HL-60 (cell line): Measurements from ENCODE around the gene MIPOL1.
"Not testable (repeated sequence)": the region's sequence is repeated elsewhere in the genome, so short reads cannot be mapped to it uniquely, and the experiment has no call there.

Source experiments
- DNase-seq, 2 experiments: peaks; one replicate each; pipeline ENCODE4 v3.0.0-alpha.2; 2010 to 2020; ENCODE audit warnings: low read depth in 1 of 2, low spot score in 1 of 2
- H3K27ac ChIP-seq: fragments of 250-450 bp; sonication (Bioruptor Pico); replicated peaks from 2 replicates; pipeline ENCODE4 v1.5.1; 2020; ENCODE audit warnings: mild to moderate bottlenecking, moderate library complexity
- H3K27me3 ChIP-seq: fragments of 250-450 bp; sonication (Bioruptor Pico); 2 replicates; pipeline ENCODE4 v1.5.1; 2021; ENCODE audit warnings: mild to moderate bottlenecking, moderate library complexity; ENCODE audit not compliant: insufficient read depth, poor library complexity, severe bottlenecking
- H3K4me3 ChIP-seq: replicated peaks from 2 replicates; pipeline ENCODE4 v1.5.1; 2011; ENCODE audit warnings: mild to moderate bottlenecking, control low read depth, low read length; ENCODE audit not compliant: insufficient read depth
- CTCF ChIP-seq: IDR thresholded peaks from one replicate; pipeline ENCODE4 v1.5.1; 2011; ENCODE audit warnings: low read length, control low read depth, inconsistent platforms; ENCODE audit not compliant: insufficient read depth
- GABPA ChIP-seq: IDR thresholded peaks from 2 replicates; pipeline ENCODE4 v1.6.1; 2012; ENCODE audit warnings: low read depth
- POLR2AphosphoS5 ChIP-seq: IDR thresholded peaks from 2 replicates; pipeline ENCODE4 v1.6.1; 2012; ENCODE audit warnings: low read depth
- REST ChIP-seq: IDR thresholded peaks from 2 replicates; pipeline ENCODE4 v1.6.1; 2012; ENCODE audit warnings: low read depth; ENCODE audit not compliant: insufficient replicate concordance
- SPI1 ChIP-seq: IDR thresholded peaks from 2 replicates; pipeline ENCODE4 v1.6.1; 2012; ENCODE audit warnings: low read depth, mild to moderate bottlenecking, borderline replicate concordance

Gene MIPOL1

GRCh38 chr14:37179896-37180502 is 17.7 kb upstream of the MIPOL1 start:
- H3K27ac ChIP-seq: no peak overlapping the region
- no peak for TF ChIP-seq CTCF
- no peak for TF ChIP-seq REST
- TF ChIP-seq GABPA: no peak
- no peak for TF ChIP-seq SPI1
- no peak for TF ChIP-seq POLR2AphosphoS5
- no peak overlapping the region for H3K4me3 ChIP-seq
- no peak for DNase-seq
- H3K27me3 ChIP-seq: no peaks in the 10 kb centered on the region

GRCh38 chr14:37180886-37181285 is 16.9 kb upstream of the MIPOL1 start:
- H3K27me3 ChIP-seq, DNase-seq, H3K27ac ChIP-seq, H3K4me3 ChIP-seq: not testable (repeated sequence)

GRCh38 chr14:37181441-37181840 is 16.3 kb upstream of the MIPOL1 start:
- Histone ChIP-seq H3K27me3 (no peaks in the 10 kb centered on the region), H3K4me3 (no peak overlapping the region), H3K27ac (no peak overlapping the region)
- TF ChIP-seq POLR2AphosphoS5: no peak
- TF ChIP-seq CTCF: no peak
- TF ChIP-seq REST: no peak
- TF ChIP-seq SPI1: no peak
- TF ChIP-seq GABPA: no peak
- DNase-seq: no peak

- H3K27ac ChIP-seq, H3K27me3 ChIP-seq, DNase-seq, H3K4me3 ChIP-seq: not testable (repeated sequence)
Measured at GRCh38 chr14:37184520-37184919, 13.2 kb upstream of the MIPOL1 start.

GRCh38 chr14:37185670-37186069 is 12.1 kb upstream of the MIPOL1 start:
- TF ChIP-seq POLR2AphosphoS5: no peak
- no peak for TF ChIP-seq GABPA
- TF ChIP-seq CTCF: no peak
- TF ChIP-seq REST: no peak
- no peak for TF ChIP-seq SPI1
- no peaks in the 10 kb centered on the region for H3K27me3 ChIP-seq
- no peak overlapping the region for H3K4me3 ChIP-seq
- no peak for DNase-seq
- no peak overlapping the region for H3K27ac ChIP-seq
